ENCODE results near the gene DEPDC5. TPM values are rescaled to one million over a fixed set of nuclear protein-coding genes. Genes with fewer than 3 reads are reported as not detected.
"Not testable (repeated sequence)": the region's sequence is repeated elsewhere in the genome, so short reads cannot be mapped to it uniquely, and the experiment has no call there.

DEPDC5 gene
- polyA plus RNA-seq, 1 experiment, result 14.3 TPM

GRCh38 chr22:31739795-31740201 is 14.0 kb upstream of the DEPDC5 start:
- no peak overlapping the region for H3K4me3 ChIP-seq (ENCODE audit: low read depth, low read length)
- CTCF ChIA-PET, result no interaction called here
- POLR2A ChIA-PET, result no interaction called here
- H3K9me3 ChIP-seq (ENCODE audit: control insufficient read depth, insufficient read depth, low read length), result no peaks in the 10 kb centered on the region; the same call in 1 of the 2 replicates
- no peak overlapping the region for H3K27ac ChIP-seq (ENCODE audit: low read depth, low read length)
- H3K27me3 ChIP-seq (ENCODE audit: control insufficient read depth, insufficient read depth, low read length), result no peaks in the 10 kb centered on the region
- DNase-seq (ENCODE audit: low read depth, low spot score), result no peak
- no peak for TF ChIP-seq CTCF (IDR thresholded peaks at IDR 0.05; ENCODE audit: low read depth, low read length)

GRCh38 chr22:31740314-31740713 is 13.5 kb upstream of the DEPDC5 start:
- H3K27me3 ChIP-seq (ENCODE audit: control insufficient read depth, insufficient read depth, low read length); H3K9me3 ChIP-seq (ENCODE audit: control insufficient read depth, insufficient read depth, low read length); H3K27ac ChIP-seq (ENCODE audit: low read depth, low read length); DNase-seq (ENCODE audit: low read depth, low spot score); H3K4me3 ChIP-seq (ENCODE audit: low read depth, low read length); CTCF ChIA-PET: not testable (repeated sequence)
- POLR2A ChIA-PET, result interaction anchor here (0.6 kb wide), 1 partner anchor 128 kb away, joined by 3 read pairs; no protein-coding TSS in a partner anchor

GRCh38 chr22:31742115-31742514 is 11.7 kb upstream of the DEPDC5 start:
- Histone ChIP-seq H3K9me3 (ENCODE audit: control insufficient read depth, insufficient read depth, low read length) (no peaks in the 10 kb centered on the region; the same call in 1 of the 2 replicates), H3K27me3 (ENCODE audit: control insufficient read depth, insufficient read depth, low read length) (no peaks in the 10 kb centered on the region), H3K27ac (ENCODE audit: low read depth, low read length) (no peak overlapping the region), H3K4me3 (ENCODE audit: low read depth, low read length) (no peak overlapping the region)
- CTCF ChIA-PET, result no interaction called here
- no peak for DNase-seq (ENCODE audit: low read depth, low spot score)
- no peak for TF ChIP-seq CTCF (IDR thresholded peaks at IDR 0.05; ENCODE audit: low read depth, low read length)
- POLR2A ChIA-PET, result no interaction called here

GRCh38 chr22:31742682-31743081 is 11.1 kb upstream of the DEPDC5 start:
- H3K9me3 ChIP-seq (ENCODE audit: control insufficient read depth, insufficient read depth, low read length), result no peaks in the 10 kb centered on the region; the same call in 1 of the 2 replicates
- H3K27ac ChIP-seq (ENCODE audit: low read depth, low read length), result no peak overlapping the region
- no peak overlapping the region for H3K4me3 ChIP-seq (ENCODE audit: low read depth, low read length)
- no peak for TF ChIP-seq CTCF (IDR thresholded peaks at IDR 0.05; ENCODE audit: low read depth, low read length)
- CTCF ChIA-PET, result interaction anchor here (1.2 kb wide), 1 partner anchor 228 kb away, joined by 3 read pairs; no protein-coding TSS in a partner anchor
- POLR2A ChIA-PET, result no interaction called here
- no peaks in the 10 kb centered on the region for H3K27me3 ChIP-seq (ENCODE audit: control insufficient read depth, insufficient read depth, low read length)
- DNase-seq (ENCODE audit: low read depth, low spot score), result no peak

- Histone ChIP-seq H3K4me3 (ENCODE audit: low read depth, low read length) (no peak overlapping the region), H3K27me3 (ENCODE audit: control insufficient read depth, insufficient read depth, low read length) (no peaks in the 10 kb centered on the region), H3K27ac (ENCODE audit: low read depth, low read length) (no peak overlapping the region), H3K9me3 (ENCODE audit: control insufficient read depth, insufficient read depth, low read length) (no peaks in the 10 kb centered on the region; the same call in 1 of the 2 replicates)
- DNase-seq (ENCODE audit: low read depth, low spot score), result no peak
- CTCF ChIA-PET, result interaction anchor here (0.7 to 1.7 kb wide), 3 partner anchors 109 to 306 kb away, joined by 3 to 5 read pairs (median 5); no protein-coding TSS in a partner anchor
- POLR2A ChIA-PET, result no interaction called here
- TF ChIP-seq CTCF (IDR thresholded peaks at IDR 0.05; ENCODE audit: low read depth, low read length), result no peak
Observed at GRCh38 chr22:31743871-31744270, 9.9 kb upstream of the DEPDC5 start.

Measured in AG04450 (cell line).